Naive thymus-derived CD8-positive, alpha-beta T cell (primary cell): ENCODE data around the gene SEL1L3. TPM values are rescaled to one million over a fixed set of nuclear protein-coding genes. Genes with fewer than 3 reads are reported as not detected.

Experiments used
- ATAC-seq, 2 donors: fragments of 150-1000 bp; cut with Tn5 transposase in 1 of 2; sonication (Bioruptor Pico), chemical (Tn5 transposase) in 1 of 2; 1 replicate in 1 of 2; 2 replicates in 1 of 2; pipeline ENCODE4 v1.10.0; 2021; ENCODE audit warnings: mild to moderate bottlenecking in 2 of 2, moderate library complexity in 2 of 2
- POLR2A ChIA-PET: fragments of 350-600 bp; sonication (Branson Sonifier 250); formaldehyde crosslinking; loops from one replicate; lab custom pipeline; 2021; ENCODE audit warnings: antibody characterized with exemption; lab: Charles Lee
- DNase-seq, 10 donors: peaks; one replicate each; pipeline versions ENCODE4 v3.0.0 to v3.0.0-alpha.2; 2020 to 2022
- H3K27ac Mint-ChIP-seq, 10 donors: one replicate each; pipeline ENCODE4 v1.8.0; 2020 to 2022; ENCODE audit warnings: mild to moderate bottlenecking in 10 of 10, mixed read lengths in 10 of 10, moderate library complexity in 4 of 10, inconsistent platforms in 1 of 10
- H3K27me3 Mint-ChIP-seq, 5 donors: one replicate each; pipeline ENCODE4 v1.8.0; 2021 to 2022; ENCODE audit warnings: mixed read lengths in 5 of 5
- H3K36me3 Mint-ChIP-seq, 3 donors: one replicate each; pipeline ENCODE4 v1.8.0; 2020 to 2022; ENCODE audit warnings: mixed read lengths in 3 of 3, mild to moderate bottlenecking in 2 of 3, inconsistent platforms in 1 of 3
- H3K4me1 Mint-ChIP-seq, 4 donors: one replicate each; pipeline ENCODE4 v1.8.0; 2021 to 2022; ENCODE audit warnings: mixed read lengths in 4 of 4
- H3K4me3 Mint-ChIP-seq, 10 donors: one replicate each; pipeline ENCODE4 v1.8.0; 2020 to 2022; ENCODE audit warnings: mild to moderate bottlenecking in 10 of 10, mixed read lengths in 10 of 10, moderate library complexity in 6 of 10, inconsistent platforms in 1 of 10
- H3K9me3 Mint-ChIP-seq, 9 donors: one replicate each; pipeline ENCODE4 v1.8.0; 2020 to 2022; ENCODE audit warnings: mixed read lengths in 9 of 9, mild to moderate bottlenecking in 3 of 9, inconsistent platforms in 1 of 9, moderate library complexity in 1 of 9
- polyA plus RNA-seq, 3 donors: library from polyadenylated mRNA; unstranded; fragments of 300-500 nt; fragmentation: Illumina TruSeq; gene quantifications; one replicate each; pipeline ENCODE4 v1.2.3, GENCODE V29; 2021
- total RNA-seq, 8 experiments: library from RNA in 2 of 8; stranded (reverse) in 2 of 8; gene quantifications; one replicate each; pipeline ENCODE4 v1.2.3 and lab custom pipeline; 2021 to 2026

SEL1L3 gene
- total and polyA plus RNA-seq, 5 experiments from 2014 or later: 19.2 to 57.2 (median 35.1) TPM

GRCh38 chr4:25729564-25729963 lies 133.2 kb downstream of the SEL1L3 start:
- Mint-ChIP-seq H3K4me3 (no peak overlapping the region), H3K27me3 (no peaks in the 10 kb centered on the region), H3K27ac (no peak overlapping the region), H3K4me1 (peaks cover 0 to 2% (median 0%) of the 10 kb centered on the region in 4 donors), H3K9me3 (peaks cover 0 to 4% (median 0%) of the 10 kb centered on the region in 9 donors), H3K36me3 (no peaks in the 10 kb centered on the region)
- DNase-seq: no peak
- POLR2A ChIA-PET: no interaction called here
- ATAC-seq: no peak

GRCh38 chr4:25728886-25729285 lies 133.9 kb downstream of the SEL1L3 start:
- H3K4me3 Mint-ChIP-seq: no peak overlapping the region
- no peaks in the 10 kb centered on the region for H3K27me3 Mint-ChIP-seq
- POLR2A ChIA-PET: no interaction called here
- H3K9me3 Mint-ChIP-seq: peaks cover 0 to 4% (median 0%) of the 10 kb centered on the region in 9 donors
- ATAC-seq: no peak
- no peak for DNase-seq
- H3K27ac Mint-ChIP-seq: no peak overlapping the region
- H3K36me3 Mint-ChIP-seq: no peaks in the 10 kb centered on the region
- H3K4me1 Mint-ChIP-seq: peaks cover 0 to 2% (median 0%) of the 10 kb centered on the region in 4 donors

GRCh38 chr4:25727711-25728493 lies 134.9 kb downstream of the SEL1L3 start:
- no peaks in the 10 kb centered on the region for H3K36me3 Mint-ChIP-seq
- H3K27me3 Mint-ChIP-seq: no peaks in the 10 kb centered on the region
- DNase-seq: no peak
- no peak overlapping the region for H3K4me3 Mint-ChIP-seq
- peaks cover 0 to 4% (median 0%) of the 10 kb centered on the region in 9 donors for H3K9me3 Mint-ChIP-seq
- no peak overlapping the region for H3K27ac Mint-ChIP-seq
- no peak for ATAC-seq
- POLR2A ChIA-PET: no interaction called here
- H3K4me1 Mint-ChIP-seq: peaks cover 0 to 2% (median 0%) of the 10 kb centered on the region in 4 donors

- no peak overlapping the region for H3K4me3 Mint-ChIP-seq
- no peaks in the 10 kb centered on the region for H3K27me3 Mint-ChIP-seq
- ATAC-seq (no peak), DNase-seq (no peak)
- H3K27ac Mint-ChIP-seq: no peak overlapping the region
- H3K4me1 Mint-ChIP-seq: peaks cover 0 to 2% (median 0%) of the 10 kb centered on the region in 4 donors
- H3K9me3 Mint-ChIP-seq: peaks cover 0 to 4% (median 0%) of the 10 kb centered on the region in 9 donors
- H3K36me3 Mint-ChIP-seq: no peaks in the 10 kb centered on the region
- POLR2A ChIA-PET: no interaction called here
Observed at GRCh38 chr4:25725870-25726269, 136.9 kb downstream of the SEL1L3 start.

- H3K4me3 Mint-ChIP-seq: no peak overlapping the region
- POLR2A ChIA-PET: no interaction called here
- H3K27me3 Mint-ChIP-seq: no peaks in the 10 kb centered on the region
- DNase-seq (no peak), ATAC-seq (no peak)
- no peaks in the 10 kb centered on the region for H3K4me1 Mint-ChIP-seq
- no peaks in the 10 kb centered on the region for H3K36me3 Mint-ChIP-seq
- peaks cover 0 to 4% (median 0%) of the 10 kb centered on the region in 9 donors for H3K9me3 Mint-ChIP-seq
- H3K27ac Mint-ChIP-seq: no peak overlapping the region
Observed at GRCh38 chr4:25723409-25723808, 139.4 kb downstream of the SEL1L3 start.

- no peak for DNase-seq
- Mint-ChIP-seq H3K27ac (no peak overlapping the region), H3K36me3 (no peaks in the 10 kb centered on the region), H3K27me3 (no peaks in the 10 kb centered on the region), H3K4me1 (no peaks in the 10 kb centered on the region), H3K9me3 (peaks cover 0 to 4% (median 0%) of the 10 kb centered on the region in 9 donors), H3K4me3 (no peak overlapping the region)
- ATAC-seq: no peak
- POLR2A ChIA-PET: no interaction called here
Observed at GRCh38 chr4:25722964-25723363, 139.8 kb downstream of the SEL1L3 start.

GRCh38 chr4:25713812-25714211 lies 149.0 kb downstream of the SEL1L3 start:
- no peaks in the 10 kb centered on the region for H3K4me1 Mint-ChIP-seq

GRCh38 chr4:25712611-25713010 lies 150.2 kb downstream of the SEL1L3 start:
- POLR2A ChIA-PET: interaction anchor here (0.9 kb wide), 1 partner anchor 22 kb away, joined by 3 read pairs; no protein-coding TSS in a partner anchor
- Mint-ChIP-seq H3K4me1 (no peaks in the 10 kb centered on the region), H3K4me3 (no peak overlapping the region), H3K27me3 (peaks cover 0 to 5% (median 3%) of the 10 kb centered on the region in 5 donors), H3K27ac (no peak overlapping the region), H3K36me3 (peaks cover 0 to 9% (median 4%) of the 10 kb centered on the region in 3 donors), H3K9me3 (peaks cover 0 to 8% (median 4%) of the 10 kb centered on the region in 9 donors)
- no peak for DNase-seq
- ATAC-seq: no peak

More at GRCh38 chr4:25713812-25714211, 149.0 kb downstream of the SEL1L3 start:
- peaks cover 0 to 8% (median 4%) of the 10 kb centered on the region in 3 donors for H3K36me3 Mint-ChIP-seq
- H3K27ac Mint-ChIP-seq: no peak overlapping the region
- POLR2A ChIA-PET: interaction anchor here (0.9 kb wide), 1 partner anchor 21 kb away, joined by 3 read pairs; no protein-coding TSS in a partner anchor
- peaks cover 0 to 5% (median 2%) of the 10 kb centered on the region in 9 donors for H3K9me3 Mint-ChIP-seq
- DNase-seq (no peak), ATAC-seq (no peak)
- no peak overlapping the region for H3K4me3 Mint-ChIP-seq
- peaks cover 0 to 5% (median 0%) of the 10 kb centered on the region in 5 donors for H3K27me3 Mint-ChIP-seq

- Mint-ChIP-seq H3K4me3 (no peak overlapping the region), H3K4me1 (no peaks in the 10 kb centered on the region), H3K9me3 (peaks cover 0 to 8% (median 4%) of the 10 kb centered on the region in 9 donors), H3K27me3 (peaks cover 0 to 5% (median 3%) of the 10 kb centered on the region in 5 donors), H3K27ac (no peak overlapping the region), H3K36me3 (peaks cover 0 to 9% (median 4%) of the 10 kb centered on the region in 3 donors)
- POLR2A ChIA-PET: no interaction called here
- no peak for DNase-seq
- ATAC-seq: no peak
Observed at GRCh38 chr4:25710637-25711036, 152.2 kb downstream of the SEL1L3 start.

- no peak overlapping the region for H3K4me3 Mint-ChIP-seq
- H3K9me3 Mint-ChIP-seq: peaks cover 0 to 8% (median 3%) of the 10 kb centered on the region in 9 donors
- no peak overlapping the region for H3K27ac Mint-ChIP-seq
- DNase-seq (no peak), ATAC-seq (no peak)
- peaks cover 0 to 4% (median 4%) of the 10 kb centered on the region in 3 donors for H3K36me3 Mint-ChIP-seq
- peaks cover 0 to 4% (median 3%) of the 10 kb centered on the region in 5 donors for H3K27me3 Mint-ChIP-seq
- H3K4me1 Mint-ChIP-seq: no peaks in the 10 kb centered on the region
- POLR2A ChIA-PET: no interaction called here
Observed at GRCh38 chr4:25704516-25704915, 158.3 kb downstream of the SEL1L3 start.

- H3K9me3 Mint-ChIP-seq: peaks cover 0 to 4% (median 1%) of the 10 kb centered on the region in 9 donors
- POLR2A ChIA-PET: no interaction called here
- no peaks in the 10 kb centered on the region for H3K4me1 Mint-ChIP-seq
Observed at GRCh38 chr4:25703731-25704388, 158.9 kb downstream of the SEL1L3 start.

GRCh38 chr4:25702848-25703247 lies 159.9 kb downstream of the SEL1L3 start:
- POLR2A ChIA-PET: no interaction called here
- H3K4me3 Mint-ChIP-seq: no peak overlapping the region
- no peaks in the 10 kb centered on the region for H3K4me1 Mint-ChIP-seq
- peaks cover 0 to 2% (median 0%) of the 10 kb centered on the region in 5 donors for H3K27me3 Mint-ChIP-seq
- H3K36me3 Mint-ChIP-seq: no peaks in the 10 kb centered on the region
- no peaks in the 10 kb centered on the region for H3K9me3 Mint-ChIP-seq
- DNase-seq (no peak), ATAC-seq (no peak)
- no peak overlapping the region for H3K27ac Mint-ChIP-seq

More at GRCh38 chr4:25703731-25704388, 158.9 kb downstream of the SEL1L3 start:
- DNase-seq (no peak), ATAC-seq (no peak)
- H3K27me3 Mint-ChIP-seq: peaks cover 0 to 3% (median 0%) of the 10 kb centered on the region in 5 donors
- H3K27ac Mint-ChIP-seq: no peak overlapping the region
- peaks cover 0 to 1% (median 0%) of the 10 kb centered on the region in 3 donors for H3K36me3 Mint-ChIP-seq
- no peak overlapping the region for H3K4me3 Mint-ChIP-seq

- POLR2A ChIA-PET: no interaction called here
- Mint-ChIP-seq H3K4me3 (no peak overlapping the region), H3K36me3 (no peaks in the 10 kb centered on the region), H3K27me3 (peaks cover 0 to 2% (median 0%) of the 10 kb centered on the region in 5 donors), H3K4me1 (no peaks in the 10 kb centered on the region), H3K9me3 (peaks cover 0 to 3% (median 0%) of the 10 kb centered on the region in 9 donors), H3K27ac (no peak overlapping the region)
- ATAC-seq (no peak), DNase-seq (no peak)
Observed at GRCh38 chr4:25700661-25701060, 162.1 kb downstream of the SEL1L3 start.
